ENCODE results near the gene PMEPA1.

The PMEPA1 gene

GRCh38 chr20:57693002-57693582 lies 16.7 kb downstream of the PMEPA1 start:
- DNase-seq (ENCODE audit: low read depth) = no peak

- no peak for DNase-seq (ENCODE audit: low read depth)
These were observed 17.4 kb downstream of the PMEPA1 start for GRCh38 chr20:57692393-57692792.

DNA sequence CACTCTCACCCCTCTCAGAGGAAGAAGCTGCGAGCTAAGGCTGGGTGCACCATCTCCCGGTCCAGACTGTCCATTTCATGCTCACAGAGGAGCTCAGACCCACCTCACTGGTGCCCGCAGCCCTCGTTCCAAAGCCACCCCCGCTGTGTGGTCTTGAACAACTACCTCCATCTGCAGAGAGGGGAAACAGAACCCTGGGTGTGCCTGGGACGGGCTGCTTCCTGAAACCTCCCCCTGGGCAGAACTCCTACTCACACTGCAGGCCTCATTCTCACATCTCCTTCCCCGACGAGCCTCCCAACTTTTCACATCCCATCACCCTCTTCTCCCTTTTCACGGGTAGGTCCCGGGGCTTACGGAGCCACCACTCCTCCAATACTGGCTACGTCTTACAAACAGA lies 18.1 kb downstream of the PMEPA1 start:
- DNase-seq (ENCODE audit: low read depth) = no peak

GRCh38 chr20:57690525-57690924 lies 19.3 kb downstream of the PMEPA1 start:
- no peak for DNase-seq (ENCODE audit: low read depth)

DNA sequence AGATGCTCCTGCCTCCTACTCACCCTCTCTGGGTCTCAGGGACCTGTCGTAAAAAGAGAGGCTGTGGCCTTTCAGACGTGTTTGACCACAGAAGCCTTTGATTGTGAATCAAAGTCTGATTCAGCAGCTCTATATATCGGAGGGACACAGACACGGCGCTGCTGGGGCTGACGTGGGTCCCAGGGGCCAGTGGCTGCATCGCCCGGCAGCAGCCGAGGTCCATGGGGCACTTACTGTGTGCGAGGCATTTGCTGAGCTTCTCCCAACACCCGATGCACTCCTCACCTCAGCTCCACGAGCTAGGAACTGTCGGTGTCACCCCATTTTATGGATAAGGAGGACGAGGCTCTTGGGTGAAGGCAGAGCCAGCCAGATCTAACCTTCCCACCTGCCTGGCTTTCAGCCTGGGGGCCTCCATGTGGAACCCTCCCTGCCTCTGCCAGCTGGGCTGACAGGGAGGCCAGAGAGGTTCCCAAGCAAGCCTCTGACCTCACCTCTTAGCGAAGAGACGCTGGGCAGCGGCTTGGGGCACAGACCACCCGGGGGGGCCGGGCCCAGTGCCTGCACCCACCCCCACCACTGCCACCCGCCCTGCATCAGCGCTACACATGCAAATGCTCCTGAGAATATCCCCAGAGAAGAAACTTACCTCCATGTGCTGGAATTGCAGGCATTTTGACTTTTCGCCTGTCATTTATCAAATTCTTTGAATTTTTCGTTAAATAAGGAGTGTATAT lies 19.9 kb downstream of the PMEPA1 start:
- DNase-seq (ENCODE audit: low read depth) = no peak

DNA sequence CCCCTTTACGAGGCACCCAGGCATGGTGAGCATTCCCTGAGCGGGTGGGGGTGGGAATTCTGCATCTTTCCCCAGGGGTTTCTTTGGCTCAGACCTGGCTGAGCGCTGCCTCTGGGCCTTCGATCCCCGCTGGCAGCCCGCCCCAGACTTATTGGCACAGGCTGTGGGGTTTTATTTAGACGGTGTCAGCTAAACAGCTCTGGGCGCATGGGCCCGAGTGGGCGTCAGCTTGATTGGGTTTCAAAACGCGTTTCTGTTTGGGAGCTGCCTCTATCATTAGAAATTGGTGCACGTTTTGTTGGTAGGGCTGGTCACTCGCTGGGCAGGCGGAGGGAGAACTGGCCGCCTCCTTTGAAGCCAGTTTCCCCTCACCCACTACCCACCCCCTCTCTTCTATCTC lies 21.0 kb downstream of the PMEPA1 start:
- no peak for DNase-seq (ENCODE audit: low read depth)

- DNase-seq (ENCODE audit: low read depth) = no peak
These were observed 21.5 kb downstream of the PMEPA1 start for GRCh38 chr20:57688295-57688694.

- DNase-seq (ENCODE audit: low read depth) = no peak
These were observed 22.7 kb downstream of the PMEPA1 start for GRCh38 chr20:57686931-57687652.

GRCh38 chr20:57685146-57685758 lies 24.6 kb downstream of the PMEPA1 start:
- no peak for DNase-seq (ENCODE audit: low read depth)

DNA sequence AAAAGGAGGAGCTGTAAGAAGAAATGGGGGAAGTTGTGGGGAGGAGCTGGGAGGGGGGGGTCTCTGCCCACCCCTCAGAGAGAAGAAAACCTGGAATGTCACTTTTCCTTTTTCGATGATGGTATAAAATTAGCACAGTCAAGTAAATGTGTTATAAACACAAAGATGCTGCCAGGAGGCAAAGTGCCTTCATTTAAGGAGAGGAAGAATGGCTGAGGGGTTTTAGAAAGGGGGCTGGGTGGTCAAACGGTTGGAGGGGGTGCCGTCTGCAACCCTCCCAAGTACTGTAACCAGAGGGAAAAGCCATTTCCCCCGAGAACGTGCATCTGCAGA lies 25.0 kb downstream of the PMEPA1 start:
- no peak for DNase-seq (ENCODE audit: low read depth)

DNA sequence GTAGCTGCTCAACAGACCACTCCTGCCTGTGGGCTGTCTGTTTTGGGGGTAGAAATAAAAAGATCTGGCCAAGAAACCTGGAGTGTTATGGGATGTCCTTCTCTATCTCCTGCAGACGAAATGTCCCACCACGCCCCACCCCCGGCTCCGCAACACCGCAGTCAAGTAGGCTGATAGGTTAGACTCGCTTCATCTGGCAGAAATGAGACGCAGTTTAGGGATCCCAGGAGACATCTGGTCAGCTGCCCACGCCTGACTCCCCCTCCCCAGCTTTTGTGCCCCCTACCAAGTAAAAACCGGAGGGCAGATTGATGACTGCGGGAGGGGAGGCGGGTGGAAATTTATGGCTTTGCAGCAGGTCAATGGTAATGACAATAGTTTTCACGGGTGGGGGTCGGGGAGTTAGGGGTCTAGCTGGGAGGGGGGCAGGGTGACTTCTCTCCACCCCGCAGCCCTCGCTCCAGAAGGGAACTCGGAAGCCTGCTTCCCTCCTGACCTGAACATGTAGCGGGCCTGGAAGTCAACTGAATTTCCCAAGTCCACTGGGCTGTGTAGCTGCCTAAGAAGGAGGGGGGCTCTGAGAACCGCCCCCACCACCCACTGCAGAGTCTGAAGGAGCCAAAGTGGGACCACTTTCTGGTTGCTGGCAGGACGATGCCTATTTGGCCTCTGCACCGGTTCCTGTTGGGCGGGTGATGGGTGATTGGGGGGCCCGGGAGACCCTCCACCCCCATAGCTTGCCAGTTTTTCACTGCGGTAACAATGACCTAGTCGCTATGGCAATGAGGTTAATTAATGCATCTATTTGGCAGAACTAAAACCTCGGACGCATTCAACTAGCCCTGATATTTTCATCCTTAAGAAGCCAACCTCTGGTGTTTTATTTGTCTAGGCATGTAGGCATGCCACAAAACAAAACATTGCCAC lies 25.7 kb downstream of the PMEPA1 start:
- no peak for DNase-seq (ENCODE audit: low read depth)

DNA sequence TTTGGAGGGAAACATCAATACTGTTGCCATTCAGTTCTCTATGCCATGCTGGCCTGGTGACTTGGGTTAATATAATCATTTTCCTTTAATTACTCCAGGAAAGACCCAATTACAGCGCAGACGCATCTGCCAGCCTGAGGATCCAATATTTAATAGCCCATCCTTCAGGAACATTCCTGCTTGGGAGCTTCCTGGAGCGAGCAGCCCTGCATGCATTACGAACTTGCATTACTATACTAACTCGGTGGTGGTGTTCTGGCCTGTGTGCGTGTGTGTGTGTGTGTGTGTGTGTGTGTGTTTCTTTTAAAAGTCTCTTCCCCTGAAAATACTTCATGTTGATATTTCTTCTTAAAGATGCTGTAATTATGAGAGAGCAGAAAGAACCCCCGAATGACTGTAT lies 26.5 kb downstream of the PMEPA1 start:
- DNase-seq (ENCODE audit: low read depth) = no peak

GRCh38 chr20:57682184-57683101 lies 27.4 kb downstream of the PMEPA1 start:
- no peak for DNase-seq (ENCODE audit: low read depth)

GRCh38 chr20:57680934-57681914 lies 28.6 kb downstream of the PMEPA1 start:
- no peak for DNase-seq (ENCODE audit: low read depth)

DNA sequence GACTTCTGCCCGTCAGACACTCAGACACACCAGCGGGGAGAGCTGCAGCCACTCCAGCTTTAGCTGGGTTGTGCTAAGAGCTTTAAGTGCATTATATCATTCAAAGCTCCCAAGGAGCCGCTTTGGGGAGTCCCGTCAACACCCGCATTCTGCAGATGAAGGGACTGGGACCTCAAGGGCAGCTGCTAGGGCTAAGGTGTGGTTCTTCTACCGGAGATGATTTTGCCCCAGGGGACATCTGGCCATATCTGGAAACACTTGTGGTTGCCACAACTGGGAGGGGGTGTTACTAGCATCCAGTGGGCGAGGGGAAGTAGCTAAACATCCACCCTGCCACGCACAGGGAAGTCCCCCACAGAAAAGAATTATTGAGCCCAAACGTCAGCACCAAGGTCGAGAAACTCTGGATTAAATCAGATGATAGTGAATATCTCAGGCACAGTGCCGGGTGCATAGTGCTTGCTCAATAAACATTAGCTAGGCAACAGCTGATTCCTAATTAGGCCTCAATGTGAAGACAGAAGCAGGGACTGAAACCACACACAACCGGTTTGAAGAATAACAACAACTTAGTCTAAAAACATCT lies 29.6 kb downstream of the PMEPA1 start:
- no peak for DNase-seq (ENCODE audit: low read depth)

GRCh38 chr20:57679113-57679512 lies 30.7 kb downstream of the PMEPA1 start:
- DNase-seq (ENCODE audit: low read depth) = no peak

DNA sequence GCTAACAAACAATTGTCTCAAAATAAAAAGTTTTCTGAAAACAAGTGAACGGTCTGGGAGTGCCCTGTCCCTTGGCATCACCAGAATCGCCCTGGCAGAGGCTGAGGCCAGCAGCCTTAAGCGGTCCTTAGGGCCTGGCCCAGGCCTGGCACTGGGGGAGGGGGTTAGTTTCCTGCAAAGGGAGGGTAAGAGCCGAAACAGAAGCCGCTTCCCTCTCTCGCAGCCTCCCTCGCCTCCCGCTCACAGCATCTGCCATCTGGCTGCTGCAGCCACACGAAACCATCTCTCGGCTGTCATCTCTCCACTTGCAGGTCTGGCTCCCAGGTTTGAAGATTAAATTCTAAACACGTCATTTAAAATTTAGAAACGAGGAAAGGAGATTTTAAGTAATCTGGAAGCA lies 31.5 kb downstream of the PMEPA1 start:
- DNase-seq (ENCODE audit: low read depth) = no peak

DNA sequence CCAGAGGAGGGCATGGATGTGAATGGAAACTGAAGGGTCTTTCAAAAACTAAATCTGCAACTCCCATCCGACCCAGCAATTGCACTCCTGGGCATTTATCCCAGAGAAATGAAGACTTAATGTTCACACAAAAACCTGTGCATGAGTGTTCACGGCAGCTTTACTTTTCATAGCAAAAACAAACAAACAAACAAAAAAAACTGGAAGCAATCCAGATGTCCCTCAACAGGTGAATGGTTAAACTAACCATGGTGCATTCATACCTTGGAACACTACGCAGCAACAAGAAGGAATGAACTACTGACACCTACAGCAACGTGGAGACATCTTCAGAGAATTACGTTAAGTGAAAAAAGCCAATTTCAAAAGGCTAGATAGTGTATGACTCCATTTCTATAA lies 32.2 kb downstream of the PMEPA1 start:
- no peak for DNase-seq (ENCODE audit: low read depth)
